ENCODE data around the gene VEZF1.

The VEZF1 gene

DNA sequence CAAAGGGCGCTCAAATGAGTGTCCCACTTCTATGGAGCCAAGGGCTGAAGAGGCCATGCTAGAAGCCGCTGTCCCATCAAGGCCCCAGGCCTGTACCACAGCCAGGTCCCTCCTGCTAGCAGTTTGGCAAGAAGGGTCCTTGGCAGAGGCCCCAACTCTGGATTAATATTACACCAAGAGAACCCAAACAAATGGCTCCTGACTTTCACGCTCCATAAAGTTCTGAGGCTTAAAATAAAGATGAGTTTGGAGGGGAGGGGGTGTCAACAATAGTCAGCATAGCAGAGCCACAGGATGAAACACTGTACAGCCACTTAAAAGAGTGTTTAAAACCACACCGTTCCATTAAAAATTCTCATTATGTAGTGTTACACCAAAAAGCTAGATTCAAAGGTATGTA, 63.4 kb downstream of the VEZF1 start:
- DNase-seq = no peak

All from stimulated activated naive CD4-positive, alpha-beta T cell treated with Interleukin-2 at 50 U/mL for 16 hours (primary cell).